ENCODE data around the gene TAF4. TPM values are rescaled to one million over a fixed set of nuclear protein-coding genes. Genes with fewer than 3 reads are reported as not detected.

The TAF4 gene
- total RNA-seq, 2 donors from 2014 or later, result 12.7 to 29.0 TPM

GRCh38 chr20:61976644-61977418, 88.8 kb downstream of the TAF4 start:
- TF ChIP-seq POLR2A (IDR thresholded peaks at IDR 0.05) (no peak), CTCF (IDR thresholded peaks at IDR 0.05) (no peak)
- WGBS, 2 donors, result 90 to 94% methylated on average over 10 to 19 of the region's 45 CpGs
- no peaks in the 10 kb centered on the region for H3K27me3 ChIP-seq
- peaks cover 4 to 7% of the 10 kb centered on the region in 2 donors for H3K36me3 ChIP-seq (replicated peaks in 1 of 2; ENCODE audit: insufficient read depth in 1 of 2, low read depth in 2 of 2)
- no peak overlapping the region for H3K4me3 ChIP-seq
- no peaks in the 10 kb centered on the region for H3K9me3 ChIP-seq
- H3K27ac ChIP-seq, result no peak overlapping the region
- DNase-seq (no peak), ATAC-seq (no peak)
- intact Hi-C loops (cut with DNase I), result no loop called here
- H3K4me1 ChIP-seq, result no peaks in the 10 kb centered on the region

GRCh38 chr20:61976263-61976643, 89.4 kb downstream of the TAF4 start:
- Histone ChIP-seq H3K4me1 (no peaks in the 10 kb centered on the region), H3K9me3 (no peaks in the 10 kb centered on the region), H3K27me3 (no peaks in the 10 kb centered on the region), H3K4me3 (no peak overlapping the region), H3K27ac (no peak overlapping the region), H3K36me3 (replicated peaks in 1 of 2; ENCODE audit: insufficient read depth in 1 of 2, low read depth in 2 of 2) (peaks cover 4 to 7% of the 10 kb centered on the region in 2 donors)
- no peak for DNase-seq
- ATAC-seq, result no peak
- intact Hi-C loops (cut with DNase I), result no loop called here
- WGBS, 2 donors, result 93 to 100% methylated on average over 5 to 9 of the region's 9 CpGs
- TF ChIP-seq POLR2A (IDR thresholded peaks at IDR 0.05) (no peak), CTCF (IDR thresholded peaks at IDR 0.05) (no peak)

- TF ChIP-seq POLR2A (IDR thresholded peaks at IDR 0.05), result no peak
- no peak for TF ChIP-seq CTCF (IDR thresholded peaks at IDR 0.05)
- Histone ChIP-seq H3K27ac (no peak overlapping the region), H3K4me1 (no peaks in the 10 kb centered on the region), H3K4me3 (no peak overlapping the region), H3K9me3 (no peaks in the 10 kb centered on the region), H3K27me3 (no peaks in the 10 kb centered on the region), H3K36me3 (replicated peaks in 1 of 2; ENCODE audit: insufficient read depth in 1 of 2, low read depth in 2 of 2) (peaks cover 4 to 7% of the 10 kb centered on the region in 2 donors)
- ATAC-seq, result no peak
- intact Hi-C loops (cut with DNase I), result no loop called here
- no peak for DNase-seq
- WGBS, 2 donors, result 80 to 85% methylated on average over 11 of the region's 11 CpGs
Measured at GRCh38 chr20:61975407-61976129, 90.1 kb downstream of the TAF4 start.

GRCh38 chr20:61974357-61974665, 91.4 kb downstream of the TAF4 start:
- Histone ChIP-seq H3K4me1 (no peaks in the 10 kb centered on the region), H3K36me3 (replicated peaks in 1 of 2; ENCODE audit: insufficient read depth in 1 of 2, low read depth in 2 of 2) (peaks cover 4 to 7% of the 10 kb centered on the region in 2 donors), H3K27ac (no peak overlapping the region), H3K4me3 (no peak overlapping the region), H3K27me3 (no peaks in the 10 kb centered on the region), H3K9me3 (no peaks in the 10 kb centered on the region)
- TF ChIP-seq POLR2A (IDR thresholded peaks at IDR 0.05) (no peak), CTCF (IDR thresholded peaks at IDR 0.05) (no peak)
- WGBS, 2 donors, result 92 to 93% methylated on average over 10 to 14 of the region's 14 CpGs
- DNase-seq, result no peak
- intact Hi-C loops (cut with DNase I), result no loop called here
- ATAC-seq, result no peak

Measured in body of pancreas (tissue), 4 donors.